PC-9 (cell line): ENCODE measurements around the gene LRRC63.

Experiments used
- CTCF ChIP-seq: fragments of 200-600 bp; sonication (generic); conservative IDR thresholded peaks from 2 replicates; pipeline ENCODE4 v1.6.1; 2017; ENCODE audit warnings: mixed run types, antibody characterized with exemption, mild to moderate bottlenecking, moderate library complexity
- EZH2 ChIP-seq: fragments of 200-600 bp; sonication (generic); IDR thresholded peaks from 2 replicates; pipeline ENCODE4 v1.8.0; 2017; ENCODE audit warnings: antibody characterized with exemption, low read depth

DNA sequence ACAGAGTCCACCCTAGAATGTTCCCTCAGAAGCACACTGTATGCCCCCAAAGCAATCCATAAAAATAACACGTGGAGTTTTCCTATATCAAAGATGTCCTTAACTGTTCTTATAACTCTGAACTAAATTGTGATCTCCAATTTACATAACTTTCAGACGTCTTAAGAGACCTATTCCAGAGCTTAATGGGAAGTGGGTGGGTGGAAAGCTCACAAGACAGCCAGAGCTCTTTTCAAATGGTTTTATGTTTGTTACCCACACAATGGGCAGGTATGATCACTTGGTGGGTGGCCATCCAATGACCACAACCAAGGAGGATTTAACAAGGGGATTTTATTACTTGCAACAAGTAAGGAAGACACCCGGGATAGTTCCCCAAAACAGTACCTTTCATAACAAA, 81.7 kb downstream of the LRRC63 start:
- TF ChIP-seq CTCF (no peak), EZH2 (no peak)
